ENCODE data around the gene FHOD1.

Gene FHOD1

GRCh38 chr16:67280090-67281015 lies 33.1 kb upstream of the FHOD1 start:
- no peaks in the 10 kb centered on the region for H3K9me3 ChIP-seq (ENCODE audit: control insufficient read depth, low read length)
- H3K9ac ChIP-seq = no peak overlapping the region
- no peaks in the 10 kb centered on the region for H3K36me3 ChIP-seq (ENCODE audit: control insufficient read depth, insufficient read depth, low read length)
- H2AFZ ChIP-seq = no peak overlapping the region
- H3K27me3 ChIP-seq (ENCODE audit: control insufficient read depth, insufficient read depth, low read length) = no peaks in the 10 kb centered on the region
- H3K79me2 ChIP-seq = no peaks in the 10 kb centered on the region
- no peak overlapping the region for H3K4me3 ChIP-seq (ENCODE audit: low read depth, low read length)
- H3K4me2 ChIP-seq (ENCODE audit: low read length) = no peak overlapping the region
- peaks cover 7% of the 10 kb centered on the region for H3K4me1 ChIP-seq
- no peak overlapping the region for H3K27ac ChIP-seq
- TF ChIP-seq, protein P1, sequence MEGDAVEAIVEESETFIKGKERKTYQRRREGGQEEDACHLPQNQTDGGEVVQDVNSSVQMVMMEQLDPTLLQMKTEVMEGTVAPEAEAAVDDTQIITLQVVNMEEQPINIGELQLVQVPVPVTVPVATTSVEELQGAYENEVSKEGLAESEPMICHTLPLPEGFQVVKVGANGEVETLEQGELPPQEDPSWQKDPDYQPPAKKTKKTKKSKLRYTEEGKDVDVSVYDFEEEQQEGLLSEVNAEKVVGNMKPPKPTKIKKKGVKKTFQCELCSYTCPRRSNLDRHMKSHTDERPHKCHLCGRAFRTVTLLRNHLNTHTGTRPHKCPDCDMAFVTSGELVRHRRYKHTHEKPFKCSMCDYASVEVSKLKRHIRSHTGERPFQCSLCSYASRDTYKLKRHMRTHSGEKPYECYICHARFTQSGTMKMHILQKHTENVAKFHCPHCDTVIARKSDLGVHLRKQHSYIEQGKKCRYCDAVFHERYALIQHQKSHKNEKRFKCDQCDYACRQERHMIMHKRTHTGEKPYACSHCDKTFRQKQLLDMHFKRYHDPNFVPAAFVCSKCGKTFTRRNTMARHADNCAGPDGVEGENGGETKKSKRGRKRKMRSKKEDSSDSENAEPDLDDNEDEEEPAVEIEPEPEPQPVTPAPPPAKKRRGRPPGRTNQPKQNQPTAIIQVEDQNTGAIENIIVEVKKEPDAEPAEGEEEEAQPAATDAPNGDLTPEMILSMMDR (IDR thresholded peaks at IDR 0.05) = no peak

DNA sequence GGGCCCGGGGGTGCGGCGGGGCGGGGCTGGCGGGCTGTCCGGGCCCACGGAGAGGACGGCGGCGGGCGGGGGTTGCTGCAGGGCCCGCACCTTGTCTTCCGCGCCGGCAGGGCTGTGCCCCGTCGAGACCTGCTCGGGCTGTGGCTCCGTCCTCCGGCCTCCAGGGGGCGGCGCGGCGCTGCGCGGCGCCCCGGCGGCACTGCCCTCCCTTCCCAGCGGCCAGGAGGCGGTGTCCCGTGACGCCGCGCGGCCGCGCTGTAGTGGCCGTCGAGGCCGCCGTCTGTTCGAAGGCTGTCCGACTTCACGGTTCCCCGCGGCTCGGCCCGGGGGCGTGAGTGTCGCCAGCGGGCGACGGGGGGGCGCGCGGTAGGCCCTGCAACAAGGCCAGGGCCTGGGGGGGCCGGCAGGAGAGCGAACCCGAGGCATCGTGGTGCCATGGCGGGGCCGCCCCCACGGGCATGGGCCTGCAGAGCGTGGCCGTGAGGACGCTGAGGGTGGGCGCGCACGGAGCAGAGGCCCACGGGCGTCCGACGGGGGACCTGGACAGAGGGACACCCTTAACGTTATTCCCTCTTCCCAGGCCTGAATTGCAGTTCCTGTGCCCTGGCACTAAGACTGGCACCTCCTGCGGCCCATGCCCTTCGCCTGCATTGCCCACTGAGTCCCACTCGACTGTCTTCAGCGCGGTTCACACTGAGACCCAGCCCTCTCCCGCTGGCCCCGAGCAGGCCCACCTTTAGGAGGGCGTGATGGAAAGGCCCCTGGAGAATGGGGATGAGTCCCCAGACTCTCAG lies 32.2 kb upstream of the FHOD1 start, which contains the start of gene PLEKHG4:
PLEKHG4 (plus strand) TSS at position 237 of the 794 bp plus-strand sequence; CDS start at position 750, 513 bp downstream.
- Histone ChIP-seq H3K4me2 (ENCODE audit: low read length) (peak within 1 kb of the TSS; percentile 75), H3K79me2 (no peaks in the 10 kb centered on the region), H2AFZ (peak within 1 kb of the TSS; percentile 73), H3K27ac (no peak within 1 kb of the TSS), H3K9ac (no peak within 1 kb of the TSS), H3K27me3 (ENCODE audit: control insufficient read depth, insufficient read depth, low read length) (no peaks in the 10 kb centered on the region), H3K4me3 (ENCODE audit: low read depth, low read length) (peak within 1 kb of the TSS; percentile 52), H3K9me3 (ENCODE audit: control insufficient read depth, low read length) (no peaks in the 10 kb centered on the region), H3K4me1 (peaks cover 4% of the 10 kb centered on the region), H3K36me3 (ENCODE audit: control insufficient read depth, insufficient read depth, low read length) (no peaks in the 10 kb centered on the region)
- TF ChIP-seq, protein P1 (IDR thresholded peaks at IDR 0.05) = peak; percentile 45

- no peaks in the 10 kb centered on the region for H3K79me2 ChIP-seq
- H3K9me3 ChIP-seq (ENCODE audit: control insufficient read depth, low read length) = no peaks in the 10 kb centered on the region
- no peaks in the 10 kb centered on the region for H3K36me3 ChIP-seq (ENCODE audit: control insufficient read depth, insufficient read depth, low read length)
- H3K9ac ChIP-seq = no peak overlapping the region
- H2AFZ ChIP-seq = peak overlapping the region; percentile 73
- no peak overlapping the region for H3K27ac ChIP-seq
- no peaks in the 10 kb centered on the region for H3K27me3 ChIP-seq (ENCODE audit: control insufficient read depth, insufficient read depth, low read length)
- peak overlapping the region; percentile 75 for H3K4me2 ChIP-seq (ENCODE audit: low read length)
- peak overlapping the region; percentile 52 for H3K4me3 ChIP-seq (ENCODE audit: low read depth, low read length)
- TF ChIP-seq, protein P1 (IDR thresholded peaks at IDR 0.05) = no peak
- H3K4me1 ChIP-seq = no peaks in the 10 kb centered on the region
These were observed 31.6 kb upstream of the FHOD1 start for GRCh38 chr16:67278773-67279295.

DNA sequence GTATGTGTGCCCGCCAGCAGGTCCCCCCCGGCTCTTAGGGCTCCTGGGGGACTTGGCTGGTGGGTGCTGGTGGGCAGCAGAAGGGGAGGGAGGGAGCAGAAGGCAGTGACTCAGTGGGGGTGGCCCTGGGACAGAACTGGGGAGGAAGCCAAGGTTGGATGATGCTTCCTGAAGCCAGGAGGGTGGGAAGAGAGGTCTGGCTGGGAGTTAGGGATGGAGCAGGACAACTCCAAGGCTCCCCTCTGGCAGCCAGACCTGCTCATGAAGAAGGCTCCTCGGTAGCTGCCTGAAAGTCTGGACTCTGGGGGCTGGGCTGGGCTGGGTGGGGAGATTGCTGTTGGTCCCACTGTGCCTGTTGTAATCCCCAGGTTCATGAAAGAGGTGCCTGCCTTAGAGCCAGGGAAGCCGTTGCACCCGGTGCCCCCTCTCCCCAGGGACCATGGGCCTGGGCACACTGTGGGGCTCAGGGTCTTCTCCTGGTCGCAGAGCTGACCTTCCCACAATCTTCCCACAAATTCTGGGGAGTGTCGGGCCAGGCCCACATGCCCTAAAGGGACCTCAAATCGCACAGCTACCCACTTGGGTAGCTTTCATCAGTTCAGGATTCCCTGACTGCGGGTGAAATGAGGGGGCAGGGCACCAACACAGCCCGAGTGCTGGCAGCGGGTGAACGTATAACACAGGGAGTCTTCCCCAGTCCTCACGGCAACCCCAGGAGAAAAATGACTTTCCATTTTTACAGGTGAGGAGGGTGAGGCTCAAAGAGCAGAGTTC lies 30.9 kb upstream of the FHOD1 start:
- no peaks in the 10 kb centered on the region for H3K27me3 ChIP-seq (ENCODE audit: control insufficient read depth, insufficient read depth, low read length)
- H3K9ac ChIP-seq = no peak overlapping the region

More for the DNA sequence above, 30.9 kb upstream of the FHOD1 start:
- Histone ChIP-seq H3K4me3 (ENCODE audit: low read depth, low read length) (peak overlapping the region; percentile 52), H3K4me1 (no peaks in the 10 kb centered on the region), H3K27ac (no peak overlapping the region), H3K4me2 (ENCODE audit: low read length) (peak overlapping the region; percentile 75), H2AFZ (no peak overlapping the region), H3K9me3 (ENCODE audit: control insufficient read depth, low read length) (no peaks in the 10 kb centered on the region), H3K79me2 (no peaks in the 10 kb centered on the region), H3K36me3 (ENCODE audit: control insufficient read depth, insufficient read depth, low read length) (no peaks in the 10 kb centered on the region)
- TF ChIP-seq, protein P1 (IDR thresholded peaks at IDR 0.05) = no peak
